Measurements from ENCODE around the gene PLEKHM3.
"Not testable (repeated sequence)": the region's sequence is repeated elsewhere in the genome, so short reads cannot be mapped to it uniquely, and the experiment has no call there.

The PLEKHM3 gene

DNA sequence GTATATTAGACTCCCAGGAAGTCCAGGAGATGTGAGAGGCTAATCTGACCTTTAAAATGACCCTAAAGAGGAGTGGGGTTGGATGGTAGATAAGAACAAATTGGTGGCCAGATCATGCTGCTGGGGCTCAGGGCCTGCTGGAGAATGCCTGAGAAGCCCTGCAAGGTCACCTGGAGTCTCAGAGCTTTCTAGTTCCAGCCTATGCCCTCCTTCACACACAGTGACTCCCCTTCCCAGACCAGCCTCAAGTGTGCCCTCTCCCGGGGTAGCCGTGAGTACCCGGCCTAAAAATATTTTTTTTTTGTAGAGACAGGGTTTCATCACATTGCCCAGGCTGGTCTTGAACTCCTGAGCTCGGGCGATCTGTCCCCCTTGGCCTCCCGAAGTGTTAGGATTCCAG is 211.4 kb downstream of the PLEKHM3 start:
- no peak for DNase-seq

DNA sequence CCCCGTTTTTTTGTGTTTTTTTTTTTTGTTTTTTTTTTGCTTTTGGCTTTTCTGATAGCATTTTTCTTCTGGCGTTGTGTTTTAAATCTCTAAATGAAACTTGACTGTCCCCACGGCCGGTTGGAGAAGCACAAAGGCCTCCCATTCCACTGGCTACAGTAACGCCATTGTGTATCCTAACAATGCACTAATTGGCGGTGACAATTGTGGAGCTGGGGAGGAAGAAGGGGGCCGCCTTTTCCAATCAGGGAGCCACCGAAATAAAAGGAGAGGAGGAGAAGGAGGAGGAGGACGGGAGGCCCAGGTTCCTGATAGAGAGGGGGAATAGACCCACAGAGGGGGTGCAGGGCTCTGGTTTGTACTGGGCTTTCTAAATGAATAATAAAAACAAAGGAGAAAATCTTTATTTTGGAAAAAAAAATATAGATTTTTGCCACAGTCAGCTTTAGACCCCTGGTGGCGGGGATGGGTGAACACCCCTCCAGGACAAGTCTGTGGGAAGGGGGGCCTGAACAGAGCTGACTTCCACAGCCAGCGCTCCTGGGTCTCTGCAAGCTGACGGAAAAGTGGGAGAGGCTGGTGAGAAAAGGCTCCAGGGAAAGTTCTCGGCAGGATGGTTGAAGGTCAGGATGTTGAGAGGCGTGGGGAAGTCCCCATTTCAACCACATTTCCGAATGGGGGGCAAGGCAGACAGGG is 212.0 kb downstream of the PLEKHM3 start:
- no peak for DNase-seq

DNA sequence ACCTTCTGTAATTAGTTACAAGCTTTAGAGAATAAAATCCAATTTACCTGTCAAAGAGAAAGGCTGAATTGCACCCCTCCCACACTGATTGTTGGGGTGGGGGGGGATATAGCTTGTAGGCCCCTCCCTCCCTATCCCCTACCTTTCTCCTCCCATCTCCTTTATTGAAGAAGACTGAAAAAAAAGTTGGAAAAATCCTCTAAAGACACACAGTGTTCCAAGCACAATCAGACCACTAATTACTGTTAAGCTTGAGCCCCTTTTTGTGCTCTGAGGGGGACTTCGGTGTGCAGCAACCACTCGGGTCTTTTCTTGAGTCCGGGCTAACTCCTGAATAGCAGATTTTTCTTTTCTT is 212.6 kb downstream of the PLEKHM3 start:
- no peak for DNase-seq

DNA sequence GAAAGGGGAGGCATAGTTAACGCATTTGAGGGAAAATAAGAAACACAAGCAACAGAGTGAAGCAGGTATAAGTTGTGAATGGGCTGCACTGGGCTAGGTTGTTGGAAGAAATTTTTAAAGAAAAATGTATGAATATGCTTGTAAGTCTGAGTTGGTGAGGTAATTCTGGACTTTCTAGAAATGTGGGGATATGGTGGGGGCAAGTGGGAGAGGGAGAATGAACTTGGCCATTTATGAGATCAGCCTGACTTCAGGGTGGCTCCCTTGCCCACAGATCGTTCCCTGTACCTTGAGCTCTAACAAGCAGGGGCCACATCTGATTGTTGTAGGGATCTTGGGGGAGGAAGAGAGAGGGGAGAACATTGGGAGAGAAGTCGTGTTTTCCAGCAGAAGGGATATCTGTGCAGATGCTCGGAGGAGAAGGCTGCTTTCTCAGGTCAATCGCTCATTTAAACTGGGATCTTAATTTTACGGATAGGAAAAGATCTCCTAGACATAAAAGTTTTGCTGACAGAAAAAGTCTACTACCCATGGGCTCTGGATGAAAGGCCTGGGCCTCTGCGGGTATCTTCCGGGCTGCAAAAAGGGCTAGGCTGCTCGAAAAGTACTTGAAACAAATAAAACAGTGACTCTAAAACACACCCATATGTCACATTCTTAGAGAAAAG is 213.1 kb downstream of the PLEKHM3 start:
- no peak for DNase-seq

DNA sequence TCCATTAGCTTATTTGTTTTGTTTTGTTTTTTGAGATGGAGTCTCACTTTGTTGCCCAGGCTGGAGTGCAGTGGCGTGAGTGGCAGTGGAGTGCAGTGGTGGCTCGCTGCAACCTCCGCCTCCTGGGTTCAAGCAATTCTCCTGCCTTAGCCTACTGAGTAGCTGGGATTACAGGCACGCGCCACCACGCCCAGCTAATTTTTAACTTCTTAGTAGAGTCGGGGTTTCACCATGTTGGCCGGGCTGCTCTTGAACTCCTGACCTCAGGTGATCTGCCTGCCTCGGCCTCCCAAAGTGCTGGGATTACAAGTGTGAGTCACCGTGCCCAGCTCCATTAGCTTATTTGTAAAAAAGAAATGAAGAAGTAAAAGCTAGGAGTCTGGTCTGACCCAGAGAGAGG is 213.7 kb downstream of the PLEKHM3 start:
- DNase-seq, result not testable (repeated sequence)

DNA sequence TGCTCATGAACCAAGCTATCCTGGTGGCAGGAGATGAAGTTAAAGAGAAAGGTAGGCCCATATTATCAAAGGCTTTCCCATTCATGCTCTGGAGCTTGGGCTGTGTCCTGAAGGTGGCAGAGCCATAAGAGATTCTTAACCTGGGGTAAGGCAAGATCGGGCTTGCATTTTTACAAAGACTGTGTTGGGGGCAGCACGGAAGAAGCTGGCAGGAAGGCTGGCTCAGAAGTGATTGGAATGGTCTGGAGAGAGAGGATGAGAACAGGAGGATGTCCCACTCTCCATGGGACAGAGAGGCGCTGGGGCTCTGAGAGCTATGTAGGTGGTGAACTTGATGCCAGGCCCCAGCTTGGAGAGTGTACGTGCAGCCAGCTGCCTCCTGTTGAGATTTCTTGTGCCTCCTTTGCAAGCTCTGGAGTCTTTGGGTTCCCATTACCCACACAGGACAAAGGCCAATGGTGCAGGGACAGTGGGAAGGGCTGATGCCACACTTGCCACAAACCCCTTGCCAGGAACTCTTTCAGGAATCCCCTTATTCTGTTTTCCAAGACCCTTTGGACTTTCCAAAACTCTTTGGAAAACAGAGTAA is 215.0 kb downstream of the PLEKHM3 start:
- no peak for DNase-seq

DNA sequence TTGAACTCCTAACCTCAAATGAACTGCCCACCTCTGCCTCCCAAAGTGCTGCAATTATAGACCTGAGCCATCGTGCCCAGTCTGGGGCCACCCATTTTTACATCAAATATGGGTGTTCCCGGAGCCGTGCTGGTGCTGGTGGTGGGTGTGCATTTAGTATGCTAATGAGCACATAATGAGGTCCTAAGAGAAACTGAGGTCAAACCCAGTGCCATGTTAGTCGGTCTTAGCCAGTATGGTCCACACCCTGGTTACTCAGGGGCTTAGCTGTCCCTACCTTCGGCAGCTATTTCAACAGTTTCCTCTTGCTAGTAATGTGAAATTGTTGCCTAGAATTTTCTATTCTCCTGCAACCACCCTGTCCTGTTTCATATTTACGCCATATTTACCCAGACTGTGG is 217.2 kb downstream of the PLEKHM3 start:
- DNase-seq, result no peak

DNA sequence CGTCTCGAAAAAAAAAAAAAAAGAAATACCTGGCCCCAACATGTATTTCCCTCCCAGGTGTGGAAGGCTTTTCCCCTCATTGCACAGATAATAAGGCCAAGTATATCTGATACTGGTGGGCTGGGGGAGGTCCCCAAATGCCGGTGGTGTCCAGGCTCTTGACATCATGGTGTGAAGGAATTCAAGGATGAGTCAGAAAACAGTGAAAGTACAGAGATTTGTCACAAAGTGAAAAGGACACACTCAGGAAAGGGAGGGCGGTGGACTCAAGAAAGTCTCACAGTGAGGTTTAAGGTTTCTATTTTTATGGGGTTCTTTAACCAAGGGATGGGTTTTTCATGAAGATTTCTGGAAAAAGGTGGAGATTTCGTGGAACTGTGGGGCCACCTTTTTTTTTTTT is 217.8 kb downstream of the PLEKHM3 start:
- no peak for DNase-seq

DNA sequence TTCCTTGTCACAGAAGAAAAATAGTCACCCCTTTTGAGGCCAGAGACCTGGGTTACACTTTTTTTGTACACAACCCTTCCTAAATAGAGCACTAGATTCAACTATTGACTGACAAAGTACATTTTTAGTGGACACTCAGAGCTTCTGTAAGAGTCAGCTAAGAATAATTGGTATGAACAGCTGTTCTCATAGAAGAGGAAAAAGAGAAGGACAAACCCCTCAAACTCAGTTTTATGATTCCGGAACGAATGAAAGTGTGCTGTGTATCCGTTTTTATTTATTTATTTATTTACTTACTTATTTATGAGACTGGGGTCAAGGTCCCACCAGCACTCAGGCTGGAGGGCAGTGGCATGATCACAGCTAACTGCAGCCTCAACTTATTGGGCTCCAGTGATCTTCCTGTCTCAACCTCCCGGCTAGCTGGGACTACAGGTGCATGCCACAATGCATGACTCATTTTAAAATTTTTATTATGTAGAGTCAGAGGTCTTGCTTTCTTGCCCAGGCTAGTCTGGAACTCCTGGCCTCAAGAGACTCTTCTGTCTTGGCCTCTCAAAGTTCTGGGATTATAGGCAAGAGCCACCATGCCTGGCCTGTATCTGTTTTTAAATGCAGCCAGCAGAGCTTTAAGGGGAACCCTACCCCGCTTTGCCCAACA is 219.6 kb downstream of the PLEKHM3 start:
- no peak for DNase-seq

DNA sequence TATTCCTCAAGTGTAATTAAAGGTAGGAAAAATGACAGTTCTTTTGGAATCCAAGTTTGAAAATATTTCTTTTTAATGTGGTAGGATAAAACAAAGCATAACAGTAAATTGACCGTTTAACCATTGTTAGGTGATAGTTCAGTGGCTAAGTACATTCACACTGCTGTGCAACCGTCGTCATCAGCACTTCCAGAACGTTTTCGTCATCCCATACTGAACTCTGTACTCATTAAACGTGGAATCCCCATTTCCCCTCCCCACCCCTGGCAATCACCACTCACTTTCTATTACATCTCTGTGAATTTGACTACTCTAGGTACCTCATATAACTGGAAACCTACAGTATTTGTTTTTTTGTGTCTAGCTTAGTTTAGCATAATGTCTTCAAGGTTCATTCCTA is 222.7 kb downstream of the PLEKHM3 start:
- no peak for DNase-seq

DNA sequence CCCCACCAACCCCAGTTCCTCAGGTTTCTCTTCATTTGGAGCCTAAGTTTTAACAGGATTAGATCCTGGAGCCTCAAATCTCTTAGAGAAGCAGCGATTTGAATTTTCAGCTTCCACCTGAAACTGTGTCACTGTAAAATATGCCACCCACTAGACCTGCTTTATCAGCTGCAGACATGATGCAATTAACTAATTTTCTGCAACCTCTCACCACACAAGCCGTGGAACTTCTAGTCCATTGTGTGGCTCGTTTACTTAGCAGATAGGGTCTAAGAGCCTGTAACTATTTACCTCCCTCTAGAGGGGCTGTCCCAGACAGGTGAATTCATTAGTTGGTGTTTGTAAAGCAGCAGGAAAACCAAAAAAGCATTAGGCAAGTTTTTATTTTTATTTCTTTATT is 224.1 kb downstream of the PLEKHM3 start:
- DNase-seq, result no peak

DNA sequence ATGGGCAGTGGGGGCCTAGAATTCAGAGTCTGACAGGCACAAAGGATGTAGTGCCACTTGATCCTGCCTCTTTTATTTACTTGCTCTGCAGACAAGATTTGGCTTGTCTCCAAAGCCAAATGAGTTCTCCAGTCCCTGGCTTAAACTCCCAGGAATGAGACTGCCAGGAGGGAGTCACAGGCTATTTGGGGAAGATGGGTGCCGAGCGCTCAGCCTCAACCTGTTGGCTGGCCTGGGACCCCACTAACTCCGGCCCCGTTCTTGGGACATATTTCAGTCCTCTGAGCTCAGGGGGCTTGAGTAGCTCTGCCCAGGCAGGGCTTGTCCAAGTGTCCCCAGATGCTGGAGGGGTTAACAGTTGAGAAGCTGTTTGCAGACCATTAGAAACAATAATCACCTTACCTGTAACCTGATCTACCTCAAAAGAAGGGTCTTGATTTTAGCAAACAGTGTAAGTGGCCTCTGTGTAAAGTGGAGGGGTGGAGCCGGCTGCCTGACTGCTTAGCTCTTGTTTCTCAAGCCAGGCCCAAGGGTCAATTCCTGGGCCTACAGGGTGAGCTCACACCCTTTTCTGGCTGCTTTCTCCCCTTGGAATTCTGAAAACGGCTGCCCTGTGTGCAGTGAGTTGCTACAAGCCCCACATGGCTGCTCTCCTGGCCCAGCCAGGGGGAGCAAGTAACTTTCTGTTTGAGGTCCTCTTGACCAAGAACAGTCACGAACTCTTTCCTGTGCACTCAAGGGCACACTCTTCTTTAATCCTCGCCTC is 228.6 kb downstream of the PLEKHM3 start:
- DNase-seq, result no peak

DNA sequence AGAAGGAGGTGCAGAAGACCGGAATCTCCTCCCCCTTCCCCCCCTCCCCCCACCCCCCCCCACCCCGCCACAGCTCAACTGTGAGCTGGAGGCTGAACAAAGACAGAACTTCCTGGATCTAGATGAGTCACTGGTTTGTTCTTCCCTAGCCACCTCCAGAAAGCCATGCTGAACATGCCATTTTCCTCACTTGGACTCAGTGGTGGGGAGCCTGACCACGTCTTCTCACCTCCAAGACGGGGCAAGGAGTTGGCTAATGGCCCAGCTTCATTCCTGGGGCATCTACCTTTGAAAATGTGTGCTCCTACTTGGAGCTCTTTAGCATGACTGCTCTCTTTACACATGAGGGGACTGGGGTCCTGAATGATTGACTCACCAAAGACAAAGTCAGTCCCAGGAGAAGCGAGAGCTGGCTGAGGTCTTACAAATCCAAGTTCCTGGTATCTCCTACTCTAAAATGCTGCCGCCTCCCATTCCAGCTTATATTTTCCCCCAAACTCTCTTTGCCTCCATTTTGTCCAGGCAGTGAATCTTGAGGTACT is 233.0 kb downstream of the PLEKHM3 start:
- no peak for DNase-seq

DNA sequence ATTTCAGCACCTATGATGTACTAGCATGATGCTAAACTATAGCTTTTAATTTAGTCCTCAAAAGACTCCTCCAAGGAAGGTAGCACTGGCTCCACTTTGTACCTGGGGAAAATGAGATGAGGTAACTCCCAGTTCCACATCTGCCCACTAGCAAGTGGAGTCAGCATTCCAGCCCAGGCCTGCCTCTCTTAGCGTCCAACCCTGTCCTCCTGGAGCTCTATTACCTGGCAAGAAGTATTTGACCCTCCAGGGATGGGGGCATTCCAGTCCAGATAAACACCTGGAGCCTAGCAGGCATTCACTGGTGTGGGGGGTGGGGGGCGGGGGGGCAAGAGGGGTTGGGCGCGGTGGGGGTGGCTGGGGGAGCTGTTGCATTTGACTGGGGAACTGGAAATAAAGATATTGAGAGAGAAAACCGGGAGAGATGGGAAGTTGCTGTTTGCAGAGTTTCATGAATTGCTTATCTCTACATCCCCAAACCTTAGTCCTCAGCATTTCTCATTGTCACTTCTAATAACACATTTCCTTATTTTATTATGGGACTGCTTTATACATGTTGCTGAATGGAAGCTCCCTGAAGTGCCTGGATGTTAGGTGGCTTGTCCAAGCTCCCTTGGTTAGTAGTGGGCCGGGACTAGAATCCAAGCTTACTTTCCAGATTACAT is 233.6 kb downstream of the PLEKHM3 start:
- no peak for DNase-seq

DNA sequence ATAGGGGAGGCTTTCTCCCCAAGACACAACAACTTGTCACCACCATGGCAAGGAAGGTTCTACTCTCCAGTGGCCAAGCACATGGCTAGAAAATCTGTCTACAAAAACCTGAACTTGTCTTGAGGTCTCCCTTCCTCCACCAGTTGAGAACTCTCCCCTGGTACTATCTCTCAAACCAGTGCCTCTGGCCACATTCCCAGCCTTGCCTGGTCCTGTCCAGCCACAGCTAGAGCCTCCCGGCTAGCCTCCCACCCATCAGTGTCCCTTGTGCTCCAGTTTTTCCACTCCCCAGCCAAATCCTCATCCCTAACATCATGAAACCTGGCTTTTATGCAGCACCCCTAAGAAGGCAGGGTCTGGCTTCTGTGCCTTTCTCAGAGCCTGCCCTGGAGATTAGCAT is 234.4 kb downstream of the PLEKHM3 start:
- no peak for DNase-seq

DNA sequence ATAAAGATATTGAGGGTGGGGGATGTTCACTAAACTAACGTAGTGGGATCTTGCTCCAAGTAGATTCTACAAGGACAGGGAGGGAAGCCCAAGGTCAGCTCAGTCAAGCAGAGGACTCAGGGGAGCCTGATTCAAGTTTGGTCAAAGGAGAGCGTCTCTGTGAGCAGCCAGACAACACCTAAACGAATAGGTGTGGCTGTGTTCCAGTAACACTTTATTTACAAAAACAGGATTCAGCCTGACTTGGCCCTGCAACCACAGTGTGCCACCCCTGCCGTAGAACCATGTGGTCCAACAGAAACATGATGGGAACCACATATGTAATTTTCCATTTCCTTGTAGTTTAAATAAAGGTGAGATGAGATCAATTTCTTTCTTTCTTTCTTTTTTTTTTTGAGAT is 237.5 kb downstream of the PLEKHM3 start:
- DNase-seq, result no peak

DNA sequence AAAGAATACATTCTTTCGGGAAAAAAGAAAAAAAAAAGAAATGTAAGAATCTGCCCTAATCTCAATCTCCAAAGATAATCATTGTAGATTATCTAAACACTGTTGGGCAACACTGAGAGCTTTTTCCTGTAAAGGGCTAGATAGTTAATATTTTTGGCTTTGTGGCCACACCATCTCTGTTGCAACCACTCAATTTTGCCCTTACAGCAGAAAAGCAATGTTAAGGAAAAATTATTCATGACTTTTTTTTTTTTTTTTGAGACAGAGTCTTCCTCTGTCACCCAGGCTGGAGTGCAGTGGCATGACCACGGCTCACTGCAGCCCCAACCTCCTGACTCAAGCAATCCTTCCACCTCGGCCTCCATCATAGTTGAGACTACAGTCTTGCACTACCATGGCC is 238.3 kb downstream of the PLEKHM3 start:
- no peak for DNase-seq

DNA sequence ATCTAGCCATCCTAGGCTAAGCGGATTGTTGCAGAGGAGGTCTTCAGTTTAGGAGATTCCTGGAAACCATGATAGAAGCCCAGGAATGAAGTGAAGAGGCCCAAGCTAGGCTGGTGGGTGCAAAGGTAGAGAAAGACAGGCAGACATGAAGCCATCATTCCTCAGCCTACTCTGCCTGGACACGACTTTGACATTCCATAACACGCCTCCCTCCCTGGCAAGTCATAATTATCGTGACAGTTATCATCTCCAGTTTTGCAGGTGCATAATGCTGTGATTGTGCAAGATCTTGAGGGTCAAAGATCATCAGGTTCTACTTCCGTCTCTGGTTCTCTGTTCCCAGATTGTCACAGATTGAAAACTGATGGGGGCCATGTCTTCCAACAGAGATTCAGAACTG is 240.4 kb downstream of the PLEKHM3 start:
- no peak for DNase-seq

DNA sequence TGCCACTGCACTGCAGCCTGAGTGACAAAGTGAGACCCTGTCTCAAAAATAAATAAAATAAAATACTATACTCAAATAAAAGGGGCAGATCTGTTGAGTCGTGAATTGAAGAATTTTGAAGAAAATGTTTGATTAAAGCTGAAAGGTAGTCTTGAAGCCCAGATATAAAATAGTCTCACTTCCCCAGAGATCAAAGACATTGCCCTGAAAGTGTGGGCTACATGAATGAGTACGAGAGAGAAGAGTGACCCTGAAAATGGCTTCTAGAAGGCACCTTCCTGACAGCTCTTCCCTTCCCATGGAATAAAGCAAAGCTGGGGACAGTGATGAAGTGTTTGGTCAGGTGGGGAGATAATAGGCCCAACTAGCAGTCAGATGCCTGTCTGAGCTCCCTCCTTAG is 241.8 kb downstream of the PLEKHM3 start:
- DNase-seq, result no peak

DNA sequence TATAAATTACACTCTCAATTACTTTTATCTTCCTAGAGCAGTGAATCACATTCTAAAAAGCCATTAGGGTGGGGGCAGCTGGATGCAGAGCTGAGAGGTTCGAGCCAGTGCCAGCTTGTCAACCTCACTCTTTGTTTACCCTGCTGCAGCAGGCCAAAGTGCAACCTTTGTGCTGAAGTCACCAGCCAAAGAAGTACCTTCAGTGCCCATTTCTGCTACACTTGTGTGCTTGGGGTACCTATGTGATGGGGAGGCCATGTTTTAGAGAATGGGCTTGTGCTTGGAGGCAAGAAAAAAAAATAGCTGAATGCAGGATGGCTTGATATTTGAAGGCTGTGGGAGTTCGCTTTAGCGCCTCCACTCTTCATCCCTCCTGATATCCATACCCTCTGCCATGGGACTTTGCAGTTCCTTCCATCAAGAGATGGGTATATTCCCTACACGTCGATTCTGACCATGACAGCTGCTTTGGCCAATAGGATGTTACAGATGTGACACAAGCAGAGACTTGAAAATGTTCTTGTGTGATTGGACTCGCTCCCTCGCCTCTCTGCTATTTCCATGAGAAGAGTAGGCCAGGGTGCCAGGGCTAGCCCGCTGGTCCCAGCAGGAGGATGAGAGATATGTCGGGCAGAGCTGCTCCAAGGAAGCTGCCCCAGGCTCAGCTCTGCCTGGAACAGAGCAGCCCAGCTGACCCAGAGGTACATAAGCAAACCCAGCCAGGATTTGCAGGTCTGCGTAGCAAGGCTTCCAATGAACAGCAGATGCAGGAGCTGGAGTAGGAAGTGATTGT is 242.9 kb downstream of the PLEKHM3 start:
- DNase-seq, result no peak

DNA sequence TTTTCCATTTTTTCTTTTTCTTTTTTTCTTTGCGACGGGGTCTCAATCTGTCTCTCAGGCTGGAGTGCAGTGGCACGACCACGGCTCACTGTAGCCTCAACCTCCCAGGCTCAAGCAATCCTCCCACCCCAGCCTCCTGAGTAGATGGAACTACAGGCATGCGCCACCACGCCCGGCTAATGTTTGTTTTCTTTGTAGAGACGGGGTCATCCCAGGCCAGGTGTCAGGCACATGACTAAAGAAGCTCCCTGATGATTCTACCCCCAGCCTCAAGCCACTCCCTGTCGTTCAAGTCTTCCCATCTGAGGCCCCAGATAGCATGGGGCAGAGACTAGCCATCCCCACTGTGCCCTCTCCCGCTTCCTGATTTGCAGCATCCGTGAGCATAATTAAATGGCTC is 245.8 kb downstream of the PLEKHM3 start:
- DNase-seq, result no peak

All from stimulated activated CD4-positive, alpha-beta T cell treated with anti-CD3 and anti-CD28 coated beads, Interleukin-2, amount 100 ng/mL, for 48 hours (primary cell).